Mesenchymal stem cell (in vitro differentiated cells and primary cell): Measurements from ENCODE around the gene RAB27B.

Experiments
- DNase-seq: peaks from one replicate; pipeline ENCODE4 v3.0.0-alpha.2; 2013
- H2AFZ ChIP-seq: one replicate; pipeline ENCODE4 v1.6.1; 2013; ENCODE audit warnings: low read depth, mild to moderate bottlenecking, control low read depth, inconsistent platforms, low read length, moderate library complexity
- H2AK5ac ChIP-seq: 2 replicates; pipeline ENCODE4 v1.6.1; 2013; ENCODE audit warnings: low read length, moderate library complexity, mild to moderate bottlenecking, inconsistent platforms; ENCODE audit not compliant: severe bottlenecking
- H2BK120ac ChIP-seq: one replicate; pipeline ENCODE4 v1.6.1; 2013; ENCODE audit warnings: low read depth, mild to moderate bottlenecking, inconsistent platforms, low read length, moderate library complexity
- H2BK12ac ChIP-seq, 2 experiments: one replicate each; pipeline ENCODE4 v1.6.1; 2013; ENCODE audit warnings: inconsistent platforms in 2 of 2, low read length in 2 of 2, mild to moderate bottlenecking in 2 of 2, moderate library complexity in 2 of 2, control low read depth in 1 of 2
- H2BK15ac ChIP-seq: one replicate; pipeline ENCODE4 v1.6.1; 2013; ENCODE audit warnings: mild to moderate bottlenecking, low read depth, inconsistent platforms; ENCODE audit not compliant: poor library complexity, severe bottlenecking
- H2BK5ac ChIP-seq: 2 replicates; pipeline ENCODE4 v1.6.1; 2013; ENCODE audit warnings: low read depth, mild to moderate bottlenecking, low read length, control low read depth, inconsistent platforms; ENCODE audit not compliant: poor library complexity, severe bottlenecking
- H3K14ac ChIP-seq, 2 experiments: one replicate each; pipeline ENCODE4 v1.6.1; 2013; ENCODE audit warnings: inconsistent platforms in 2 of 2, low read length in 2 of 2, control low read depth in 1 of 2, mild to moderate bottlenecking in 1 of 2, moderate library complexity in 1 of 2
- H3K18ac ChIP-seq, 2 experiments: one replicate each; pipeline ENCODE4 v1.6.1; 2013; ENCODE audit warnings: inconsistent platforms in 2 of 2, low read length in 2 of 2, control low read depth in 1 of 2, low read depth in 1 of 2, mild to moderate bottlenecking in 1 of 2
- H3K23ac ChIP-seq, 2 experiments: one replicate each; pipeline ENCODE4 v1.6.1; 2013; ENCODE audit warnings: inconsistent platforms in 2 of 2, low read length in 2 of 2, mild to moderate bottlenecking in 2 of 2, moderate library complexity in 2 of 2, control low read depth in 1 of 2
- H3K27ac ChIP-seq: 2 replicates; pipeline ENCODE4 v1.5.1; 2013; ENCODE audit warnings: mild to moderate bottlenecking, moderate library complexity, low read length, control low read depth, inconsistent platforms; ENCODE audit not compliant: poor library complexity, severe bottlenecking
- H3K27me3 ChIP-seq, 2 experiments: 2 replicates each; pipeline versions ENCODE4 v1.6.1 to v1.7.0; 2013; ENCODE audit warnings: low read length in 2 of 2, mild to moderate bottlenecking in 2 of 2, moderate library complexity in 2 of 2, control low read depth in 1 of 2, inconsistent platforms in 1 of 2; ENCODE audit not compliant: control insufficient read depth in 1 of 2, insufficient read depth in 1 of 2
- H3K36me3 ChIP-seq, 2 experiments: 2 replicates each; pipeline versions ENCODE4 v1.6.1 to v1.7.0; 2013; ENCODE audit warnings: low read length in 2 of 2, control low read depth in 1 of 2, inconsistent platforms in 1 of 2, low read depth in 1 of 2, mild to moderate bottlenecking in 1 of 2; ENCODE audit not compliant: insufficient read depth in 2 of 2, control insufficient read depth in 1 of 2
- H3K4ac ChIP-seq, 2 experiments: one replicate each; pipeline ENCODE4 v1.6.1; 2013; ENCODE audit warnings: inconsistent platforms in 2 of 2, low read length in 2 of 2, mild to moderate bottlenecking in 2 of 2, moderate library complexity in 2 of 2, control low read depth in 1 of 2, low read depth in 1 of 2
- H3K4me1 ChIP-seq: 2 replicates; pipeline ENCODE4 v1.6.1; 2013; ENCODE audit warnings: low read depth, low read length, control low read depth; ENCODE audit not compliant: control insufficient read depth, insufficient read depth
- H3K4me2 ChIP-seq: 2 replicates; pipeline ENCODE4 v1.6.1; 2013; ENCODE audit warnings: low read length, mild to moderate bottlenecking, inconsistent platforms; ENCODE audit not compliant: poor library complexity, severe bottlenecking
- H3K4me3 ChIP-seq, 2 experiments: 2 replicates each; pipeline versions ENCODE4 v1.5.1 to v1.7.0; 2013; ENCODE audit warnings: low read length in 2 of 2, mild to moderate bottlenecking in 2 of 2, control low read depth in 1 of 2, low read depth in 1 of 2; ENCODE audit not compliant: insufficient read depth in 1 of 2
- H3K79me1 ChIP-seq: replicated peaks from 2 replicates; pipeline ENCODE4 v1.6.1; 2013; ENCODE audit warnings: mild to moderate bottlenecking, control low read depth, low read length, inconsistent platforms; ENCODE audit not compliant: poor library complexity, severe bottlenecking
- H3K9ac ChIP-seq: 2 replicates; pipeline ENCODE4 v1.7.0; 2013; ENCODE audit warnings: mild to moderate bottlenecking, low read length, moderate library complexity
- H3K9me3 ChIP-seq: 2 replicates; pipeline ENCODE4 v1.7.0; 2013; ENCODE audit warnings: mild to moderate bottlenecking, low read length; ENCODE audit not compliant: control insufficient read depth
- H4K8ac ChIP-seq: one replicate; pipeline ENCODE4 v1.6.1; 2013; ENCODE audit warnings: inconsistent platforms, mild to moderate bottlenecking, low read length, moderate library complexity
- H4K91ac ChIP-seq: one replicate; pipeline ENCODE4 v1.6.1; 2013; ENCODE audit warnings: mild to moderate bottlenecking, low read length, inconsistent platforms
- WGBS: methylation state at CpG from one replicate; pipeline ENCODE4 v1.1.7; 2013; ENCODE audit warnings: mixed read lengths; 5-methylcytosine and 5-hydroxymethylcytosine counted together

Gene RAB27B

GRCh38 chr18:54857499-54857898 is 29.2 kb downstream of the RAB27B start:
- no peaks in the 10 kb centered on the region for H3K36me3 ChIP-seq
- no peaks in the 10 kb centered on the region for H3K79me1 ChIP-seq
- no peak overlapping the region for H2AK5ac ChIP-seq
- H2BK15ac ChIP-seq: no peak overlapping the region
- no peak overlapping the region for H3K9ac ChIP-seq
- H3K27ac ChIP-seq: no peak overlapping the region
- peak overlapping the region; percentile 15 for H4K91ac ChIP-seq
- 92% methylated on average over 3 of the region's 3 CpGs for WGBS
- peak overlapping the region in 1 of 2 experiments; percentile 6 for H3K14ac ChIP-seq
- peak overlapping the region in 1 of 2 experiments; percentile 7 for H2BK12ac ChIP-seq
- H2BK120ac ChIP-seq: no peak overlapping the region
- no peak overlapping the region for H3K4me3 ChIP-seq
- no peak for DNase-seq
- no peak overlapping the region for H2AFZ ChIP-seq
- H3K4me2 ChIP-seq: no peak overlapping the region
- no peak overlapping the region for H3K4ac ChIP-seq
- H3K9me3 ChIP-seq: no peaks in the 10 kb centered on the region
- H3K4me1 ChIP-seq: no peaks in the 10 kb centered on the region
- H4K8ac ChIP-seq: peak overlapping the region; percentile 28
- H3K23ac ChIP-seq: no peak overlapping the region
- no peak overlapping the region for H2BK5ac ChIP-seq
- peak overlapping the region in 1 of 2 experiments; percentile 62 for H3K18ac ChIP-seq
- H3K27me3 ChIP-seq: no peaks in the 10 kb centered on the region

- DNase-seq: no peak
- Histone ChIP-seq H3K9me3 (no peaks in the 10 kb centered on the region), H3K4ac (no peak overlapping the region), H3K18ac (peak overlapping the region; percentile 28 to 70), H3K27ac (no peak overlapping the region), H3K14ac (no peak overlapping the region), H2BK15ac (no peak overlapping the region), H2BK12ac (peak overlapping the region in 1 of 2 experiments; percentile 39), H2BK5ac (no peak overlapping the region), H3K27me3 (no peaks in the 10 kb centered on the region), H3K4me1 (no peaks in the 10 kb centered on the region), H3K9ac (no peak overlapping the region), H2AK5ac (no peak overlapping the region), H3K23ac (no peak overlapping the region), H3K4me3 (no peak overlapping the region), H3K79me1 (no peaks in the 10 kb centered on the region), H3K4me2 (no peak overlapping the region), H2AFZ (no peak overlapping the region), H4K8ac (peak overlapping the region; percentile 72), H4K91ac (peak overlapping the region; percentile 75), H3K36me3 (no peaks in the 10 kb centered on the region), H2BK120ac (no peak overlapping the region)
- 77% methylated on average over 9 of the region's 9 CpGs for WGBS
These were observed 31.6 kb downstream of the RAB27B start for GRCh38 chr18:54859667-54860421.

- Histone ChIP-seq H3K36me3 (no peaks in the 10 kb centered on the region), H3K27me3 (no peaks in the 10 kb centered on the region), H3K27ac (no peak overlapping the region), H2AFZ (no peak overlapping the region), H3K4me3 (no peak overlapping the region), H2BK120ac (no peak overlapping the region), H3K79me1 (no peaks in the 10 kb centered on the region), H2BK5ac (no peak overlapping the region), H2BK15ac (no peak overlapping the region), H4K91ac (no peak overlapping the region), H3K9me3 (no peaks in the 10 kb centered on the region), H4K8ac (no peak overlapping the region), H3K23ac (no peak overlapping the region), H3K18ac (no peak overlapping the region), H3K9ac (no peak overlapping the region), H3K14ac (no peak overlapping the region), H3K4me2 (no peak overlapping the region), H2BK12ac (no peak overlapping the region), H3K4me1 (no peaks in the 10 kb centered on the region), H2AK5ac (no peak overlapping the region), H3K4ac (no peak overlapping the region)
- whole genome bisulfite sequencing: no CpG with 5 or more reads among the region's 1 CpG
- DNase-seq: no peak
These were observed 32.7 kb downstream of the RAB27B start for GRCh38 chr18:54860941-54861340.

GRCh38 chr18:54867131-54867530 is 38.9 kb downstream of the RAB27B start:
- Histone ChIP-seq H3K9ac (no peak overlapping the region), H3K14ac (no peak overlapping the region), H3K27ac (no peak overlapping the region), H4K91ac (no peak overlapping the region), H3K23ac (no peak overlapping the region), H3K4me3 (no peak overlapping the region), H2BK5ac (no peak overlapping the region), H3K4ac (no peak overlapping the region), H2BK120ac (no peak overlapping the region), H2BK12ac (no peak overlapping the region), H3K79me1 (no peaks in the 10 kb centered on the region), H2AFZ (no peak overlapping the region), H3K9me3 (no peaks in the 10 kb centered on the region), H2BK15ac (no peak overlapping the region), H3K4me2 (no peak overlapping the region), H3K27me3 (no peaks in the 10 kb centered on the region), H3K4me1 (no peaks in the 10 kb centered on the region), H4K8ac (no peak overlapping the region), H2AK5ac (no peak overlapping the region), H3K36me3 (no peaks in the 10 kb centered on the region), H3K18ac (no peak overlapping the region)
- 97% methylated on average over 4 of the region's 5 CpGs for WGBS
- DNase-seq: no peak
